Measurements from ENCODE around the gene MANSC4. TPM values are rescaled to one million over a fixed set of nuclear protein-coding genes. Genes with fewer than 3 reads are reported as not detected.

The MANSC4 gene
- total RNA-seq, 1 donor from 2014 or later: not detected

DNA sequence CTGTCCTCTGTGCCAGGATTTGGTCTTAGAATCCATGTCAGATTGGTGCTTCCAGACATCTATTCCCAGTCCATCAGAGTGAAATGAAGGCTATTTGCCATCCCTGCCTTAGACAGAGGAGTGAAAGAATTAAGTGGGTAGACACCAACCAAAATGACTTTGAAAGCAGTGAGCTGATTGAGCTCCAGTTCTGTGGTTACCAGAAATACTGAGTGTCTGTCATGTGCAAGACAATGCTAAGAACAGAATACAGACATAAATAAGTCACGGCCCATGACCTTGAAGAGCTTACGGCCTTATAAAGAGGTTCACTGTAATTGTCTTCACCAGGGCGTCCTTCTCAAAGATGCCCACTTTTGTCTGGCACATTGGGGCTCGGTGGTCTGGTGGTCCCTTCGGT is 21.6 kb upstream of the MANSC4 start:
- no peaks in the 10 kb centered on the region for H3K9me3 Mint-ChIP-seq
- H3K27me3 Mint-ChIP-seq: no peaks in the 10 kb centered on the region
- intact Hi-C loops (cut with micrococcal nuclease): no loop called here
- POLR2A ChIA-PET: no interaction called here
- H3K36me3 Mint-ChIP-seq (ENCODE audit: low read depth): peaks cover 24% of the 10 kb centered on the region
- H3K4me1 Mint-ChIP-seq: no peaks in the 10 kb centered on the region
- no peak for ATAC-seq (ENCODE audit: low read depth)
- no peak overlapping the region for H3K27ac Mint-ChIP-seq
- TF ChIP-seq, protein P1, sequence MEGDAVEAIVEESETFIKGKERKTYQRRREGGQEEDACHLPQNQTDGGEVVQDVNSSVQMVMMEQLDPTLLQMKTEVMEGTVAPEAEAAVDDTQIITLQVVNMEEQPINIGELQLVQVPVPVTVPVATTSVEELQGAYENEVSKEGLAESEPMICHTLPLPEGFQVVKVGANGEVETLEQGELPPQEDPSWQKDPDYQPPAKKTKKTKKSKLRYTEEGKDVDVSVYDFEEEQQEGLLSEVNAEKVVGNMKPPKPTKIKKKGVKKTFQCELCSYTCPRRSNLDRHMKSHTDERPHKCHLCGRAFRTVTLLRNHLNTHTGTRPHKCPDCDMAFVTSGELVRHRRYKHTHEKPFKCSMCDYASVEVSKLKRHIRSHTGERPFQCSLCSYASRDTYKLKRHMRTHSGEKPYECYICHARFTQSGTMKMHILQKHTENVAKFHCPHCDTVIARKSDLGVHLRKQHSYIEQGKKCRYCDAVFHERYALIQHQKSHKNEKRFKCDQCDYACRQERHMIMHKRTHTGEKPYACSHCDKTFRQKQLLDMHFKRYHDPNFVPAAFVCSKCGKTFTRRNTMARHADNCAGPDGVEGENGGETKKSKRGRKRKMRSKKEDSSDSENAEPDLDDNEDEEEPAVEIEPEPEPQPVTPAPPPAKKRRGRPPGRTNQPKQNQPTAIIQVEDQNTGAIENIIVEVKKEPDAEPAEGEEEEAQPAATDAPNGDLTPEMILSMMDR (IDR thresholded peaks at IDR 0.05): no peak
- no peak for DNase-seq
- no peak overlapping the region for H3K4me3 Mint-ChIP-seq
- CTCF ChIA-PET: no interaction called here

DNA sequence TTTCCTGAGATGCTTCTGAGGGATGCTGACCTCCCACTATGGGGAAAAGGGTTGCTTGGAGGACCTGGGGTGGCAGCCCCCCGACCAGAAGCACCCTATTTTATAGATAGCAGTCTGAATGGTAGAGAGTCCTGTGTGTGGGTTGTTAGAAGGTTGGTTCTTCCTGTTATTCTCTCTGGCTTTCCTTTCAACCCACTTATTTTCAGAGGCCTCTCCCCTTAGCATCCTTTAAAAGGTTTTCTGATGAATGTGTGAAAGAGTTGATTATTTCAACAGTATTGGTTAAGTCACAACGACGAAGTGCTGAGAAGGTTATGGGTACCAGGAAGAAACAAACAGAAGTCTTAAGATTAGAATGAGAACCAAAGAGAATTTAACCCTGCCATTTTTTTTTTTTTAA is 20.8 kb upstream of the MANSC4 start:
- TF ChIP-seq, protein P1 (IDR thresholded peaks at IDR 0.05): no peak
- ATAC-seq (ENCODE audit: low read depth) (no peak), DNase-seq (no peak)
- intact Hi-C loops (cut with micrococcal nuclease): no loop called here
- ChIA-PET CTCF (no interaction called here), POLR2A (no interaction called here)
- no peaks in the 10 kb centered on the region for H3K4me1 Mint-ChIP-seq
- no peaks in the 10 kb centered on the region for H3K27me3 Mint-ChIP-seq
- no peak overlapping the region for H3K27ac Mint-ChIP-seq
- no peaks in the 10 kb centered on the region for H3K9me3 Mint-ChIP-seq
- no peak overlapping the region for H3K4me3 Mint-ChIP-seq
- H3K36me3 Mint-ChIP-seq (ENCODE audit: low read depth): peaks cover 29% of the 10 kb centered on the region

DNA sequence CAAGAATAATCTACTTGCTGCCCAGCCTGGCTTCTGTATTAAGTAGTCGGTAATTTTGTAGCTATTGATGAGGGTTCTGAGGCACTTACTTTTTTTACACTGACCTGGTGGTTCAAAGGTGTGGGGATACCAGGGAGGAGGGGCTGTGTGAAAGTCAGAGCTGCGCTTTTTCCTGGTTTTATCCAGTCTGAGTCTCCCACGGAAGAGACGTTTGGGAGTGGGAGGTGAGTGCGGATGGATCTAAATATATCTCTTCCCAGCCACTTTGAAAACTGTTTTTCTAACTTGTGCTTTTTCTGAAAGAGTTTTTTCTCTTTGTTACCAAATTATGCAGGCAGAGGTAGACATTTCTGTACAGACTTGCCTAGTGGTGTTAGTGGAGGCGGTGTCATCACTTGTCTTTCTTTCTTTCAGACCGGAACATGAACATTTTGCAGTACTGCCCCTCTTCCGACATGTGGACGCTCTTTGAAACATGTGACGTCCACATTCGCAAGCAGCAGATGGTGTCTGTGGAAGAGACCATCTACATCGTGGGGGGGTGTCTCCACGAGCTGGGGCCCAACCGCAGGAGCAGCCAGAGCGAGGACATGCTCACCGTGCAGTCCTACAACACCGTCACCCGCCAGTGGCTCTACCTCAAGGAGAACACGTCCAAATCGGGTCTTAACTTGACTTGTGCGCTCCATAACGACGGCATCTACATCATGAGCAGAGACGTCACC is 17.4 kb upstream of the MANSC4 start:
- Mint-ChIP-seq H3K27me3 (no peaks in the 10 kb centered on the region), H3K36me3 (ENCODE audit: low read depth) (peaks cover 53% of the 10 kb centered on the region), H3K9me3 (no peaks in the 10 kb centered on the region), H3K27ac (no peak overlapping the region), H3K4me1 (no peaks in the 10 kb centered on the region), H3K4me3 (no peak overlapping the region)
- no peak for DNase-seq
- ChIA-PET POLR2A (interaction anchor here (1.0 kb wide), 1 partner anchor 18 kb away, joined by 3 read pairs; the partner anchor contains the start of genes KLHL42 and MANSC4), CTCF (no interaction called here)
- TF ChIP-seq, protein P1 (IDR thresholded peaks at IDR 0.05): no peak
- intact Hi-C loops (cut with micrococcal nuclease): no loop called here
- no peak for ATAC-seq (ENCODE audit: low read depth)

DNA sequence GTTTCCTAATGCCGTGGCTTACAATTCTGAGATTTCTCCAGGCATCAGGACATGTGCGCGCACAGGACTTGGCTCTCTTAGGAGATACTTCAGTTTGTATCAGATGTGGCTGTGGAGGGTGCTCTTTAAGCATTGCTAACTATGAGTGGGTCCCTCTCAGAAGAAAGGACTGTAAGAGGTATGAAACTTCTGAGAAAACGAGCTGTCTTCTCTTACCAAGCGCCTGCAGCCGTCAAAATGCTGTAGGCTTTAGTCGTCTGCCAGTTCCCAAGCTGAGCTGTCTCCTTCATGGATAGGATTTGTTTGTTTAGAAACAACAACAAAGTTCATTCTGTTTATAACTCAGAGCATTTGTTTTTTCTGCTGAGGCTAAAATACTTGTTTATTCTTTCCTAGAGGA is 16.1 kb upstream of the MANSC4 start:
- intact Hi-C loops (cut with micrococcal nuclease): no loop called here
- no peaks in the 10 kb centered on the region for H3K27me3 Mint-ChIP-seq
- H3K27ac Mint-ChIP-seq: no peak overlapping the region
- H3K4me3 Mint-ChIP-seq: no peak overlapping the region
- H3K9me3 Mint-ChIP-seq: no peaks in the 10 kb centered on the region
- H3K4me1 Mint-ChIP-seq: no peaks in the 10 kb centered on the region
- peaks cover 65% of the 10 kb centered on the region for H3K36me3 Mint-ChIP-seq (ENCODE audit: low read depth)
- ATAC-seq (ENCODE audit: low read depth) (no peak), DNase-seq (no peak)
- ChIA-PET POLR2A (no interaction called here), CTCF (no interaction called here)
- TF ChIP-seq, protein P1 (IDR thresholded peaks at IDR 0.05): no peak

DNA sequence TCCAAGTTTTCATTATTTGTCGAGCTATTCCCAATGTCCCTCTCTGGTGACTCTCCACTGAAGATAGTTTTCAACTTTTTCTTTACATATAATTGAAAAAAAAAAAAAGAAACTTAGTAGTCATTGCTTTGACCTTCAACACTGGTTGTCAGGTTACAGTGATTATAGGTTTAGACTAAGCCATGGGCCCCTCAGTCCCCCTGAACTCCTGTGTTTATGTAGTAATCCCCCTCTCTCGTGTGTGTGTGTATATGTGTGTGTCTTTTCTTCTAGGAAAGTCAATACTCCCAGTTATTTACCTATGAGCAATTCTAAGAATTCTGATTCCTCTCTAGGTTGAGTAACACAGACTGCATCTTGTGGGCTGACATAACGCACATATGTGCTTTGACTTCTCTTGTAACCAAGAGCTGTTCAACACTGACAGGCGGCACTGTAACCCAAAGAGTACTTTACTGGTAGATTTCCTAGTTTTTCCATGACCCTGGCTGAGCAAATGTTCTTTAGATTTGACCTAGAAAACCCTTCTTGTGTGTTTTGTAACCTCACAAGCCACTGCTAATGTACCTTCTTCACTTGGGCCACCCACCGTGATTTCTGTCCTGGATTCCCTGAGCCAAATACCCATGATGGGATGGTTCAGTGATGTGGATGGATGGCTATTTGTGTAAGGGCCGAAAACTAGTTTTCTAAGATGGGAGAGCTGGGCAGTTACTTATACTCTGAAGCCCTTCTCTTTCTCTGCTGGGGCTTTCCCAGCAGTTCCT is 15.0 kb upstream of the MANSC4 start:
- CTCF ChIA-PET: no interaction called here
- Mint-ChIP-seq H3K27me3 (no peaks in the 10 kb centered on the region), H3K36me3 (ENCODE audit: low read depth) (peaks cover 66% of the 10 kb centered on the region), H3K4me1 (no peaks in the 10 kb centered on the region), H3K27ac (no peak overlapping the region), H3K9me3 (no peaks in the 10 kb centered on the region), H3K4me3 (no peak overlapping the region)
- DNase-seq (no peak), ATAC-seq (ENCODE audit: low read depth) (no peak)
- POLR2A ChIA-PET: no interaction called here
- TF ChIP-seq, protein P1 (IDR thresholded peaks at IDR 0.05): no peak
- intact Hi-C loops (cut with micrococcal nuclease): no loop called here

Measured in activated B cell treated with CpG ODN at 0.5 μM for 24 hours (primary cell).